Progenitor cell of endocrine pancreas (in vitro differentiated cells): ENCODE data around the gene AP2A2. TPM values are rescaled to one million over a fixed set of nuclear protein-coding genes. Genes with fewer than 3 reads are reported as not detected.

Experiments used
- DNase-seq: peaks from one replicate; pipeline ENCODE4 v3.0.0; 2021; ENCODE audit warnings: low spot score; ENCODE audit not compliant: unreplicated experiment
- H3K27ac Mint-ChIP-seq: 2 replicates; pipeline ENCODE4 v1.8.0; 2021; ENCODE audit warnings: mild to moderate bottlenecking, moderate library complexity, mixed read lengths
- H3K27me3 Mint-ChIP-seq: 2 replicates; pipeline ENCODE4 v1.8.0; 2021; ENCODE audit warnings: mixed read lengths
- H3K36me3 Mint-ChIP-seq: 2 replicates; pipeline ENCODE4 v1.8.0; 2022; ENCODE audit warnings: mixed read lengths; ENCODE audit not compliant: insufficient read depth
- H3K4me1 Mint-ChIP-seq: 2 replicates; pipeline ENCODE4 v1.8.0; 2021; ENCODE audit warnings: low read depth, mixed read lengths
- H3K4me3 Mint-ChIP-seq: 2 replicates; pipeline ENCODE4 v1.8.0; 2021; ENCODE audit warnings: low read depth, mild to moderate bottlenecking, moderate library complexity, mixed read lengths
- H3K9me3 Mint-ChIP-seq: 2 replicates; pipeline ENCODE4 v1.8.0; 2021; ENCODE audit warnings: low read depth, mixed read lengths
- total RNA-seq: library from RNA; stranded (reverse); gene quantifications from 2 replicates; pipeline ENCODE4 v1.2.1, GENCODE V29; 2021
- TF ChIP-seq, protein P1 (sequence below): fragments of 200-600 bp; sonication (generic); IDR thresholded peaks from one replicate; pipeline ENCODE4 v1.5.0; 2021; ENCODE audit warnings: antibody characterized with exemption, mild to moderate bottlenecking; ENCODE audit not compliant: unreplicated experiment

The AP2A2 gene
- total RNA-seq, 1 donor from 2014 or later: 88.8 TPM

DNA sequence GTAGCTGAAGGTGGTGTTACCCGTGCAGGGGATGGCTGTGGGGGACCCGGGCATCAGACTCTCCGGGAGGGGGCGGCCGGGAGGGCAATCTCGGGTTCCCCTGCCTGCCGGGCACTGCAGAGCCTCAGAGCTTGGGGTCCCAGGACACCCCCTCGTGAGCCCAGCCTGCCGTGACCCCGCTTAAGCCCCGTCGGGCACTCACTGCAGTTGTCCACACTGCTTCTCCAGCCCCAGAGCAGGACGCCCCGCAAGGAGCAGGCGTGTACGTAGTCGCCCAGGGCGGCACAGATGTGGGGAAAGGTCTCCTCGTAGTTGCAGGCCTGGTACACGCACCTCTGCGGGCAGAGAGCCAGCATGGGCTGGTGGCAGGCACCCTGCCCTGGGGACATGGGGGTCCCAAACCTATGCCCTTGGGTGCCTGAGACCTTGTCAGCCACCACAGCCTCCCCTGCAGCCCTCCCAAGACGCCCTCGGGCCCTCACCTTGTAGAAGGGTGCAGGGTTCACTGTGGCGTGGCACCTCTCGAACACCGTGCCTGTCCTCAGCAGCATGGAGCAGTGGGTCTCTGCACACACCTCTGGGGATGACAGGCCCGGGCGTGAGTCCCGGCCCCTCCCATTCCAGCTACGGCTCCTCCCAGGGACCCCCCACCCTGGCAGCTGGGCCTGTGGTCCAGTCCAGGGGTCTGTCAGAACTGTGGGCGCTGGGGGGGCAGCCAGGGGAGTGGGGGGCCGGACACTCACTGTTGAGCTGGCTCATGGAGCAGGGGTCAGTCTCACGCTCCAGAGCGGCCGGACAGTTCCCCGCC is 102.0 kb downstream of the AP2A2 start:
- H3K27me3 Mint-ChIP-seq: no peaks in the 10 kb centered on the region
- no peak overlapping the region for H3K4me3 Mint-ChIP-seq

GRCh38 chr11:1028291-1028540 is 102.5 kb downstream of the AP2A2 start:
- no peaks in the 10 kb centered on the region for H3K36me3 Mint-ChIP-seq
- no peaks in the 10 kb centered on the region for H3K9me3 Mint-ChIP-seq
- no peaks in the 10 kb centered on the region for H3K4me1 Mint-ChIP-seq
- DNase-seq: no peak
- no peak overlapping the region for H3K27ac Mint-ChIP-seq
- no peaks in the 10 kb centered on the region for H3K27me3 Mint-ChIP-seq
- H3K4me3 Mint-ChIP-seq: no peak overlapping the region
- TF ChIP-seq, protein P1, sequence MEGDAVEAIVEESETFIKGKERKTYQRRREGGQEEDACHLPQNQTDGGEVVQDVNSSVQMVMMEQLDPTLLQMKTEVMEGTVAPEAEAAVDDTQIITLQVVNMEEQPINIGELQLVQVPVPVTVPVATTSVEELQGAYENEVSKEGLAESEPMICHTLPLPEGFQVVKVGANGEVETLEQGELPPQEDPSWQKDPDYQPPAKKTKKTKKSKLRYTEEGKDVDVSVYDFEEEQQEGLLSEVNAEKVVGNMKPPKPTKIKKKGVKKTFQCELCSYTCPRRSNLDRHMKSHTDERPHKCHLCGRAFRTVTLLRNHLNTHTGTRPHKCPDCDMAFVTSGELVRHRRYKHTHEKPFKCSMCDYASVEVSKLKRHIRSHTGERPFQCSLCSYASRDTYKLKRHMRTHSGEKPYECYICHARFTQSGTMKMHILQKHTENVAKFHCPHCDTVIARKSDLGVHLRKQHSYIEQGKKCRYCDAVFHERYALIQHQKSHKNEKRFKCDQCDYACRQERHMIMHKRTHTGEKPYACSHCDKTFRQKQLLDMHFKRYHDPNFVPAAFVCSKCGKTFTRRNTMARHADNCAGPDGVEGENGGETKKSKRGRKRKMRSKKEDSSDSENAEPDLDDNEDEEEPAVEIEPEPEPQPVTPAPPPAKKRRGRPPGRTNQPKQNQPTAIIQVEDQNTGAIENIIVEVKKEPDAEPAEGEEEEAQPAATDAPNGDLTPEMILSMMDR: no peak

More for the DNA sequence above, 102.0 kb downstream of the AP2A2 start:
- Mint-ChIP-seq H3K4me1 (no peaks in the 10 kb centered on the region), H3K27ac (no peak overlapping the region), H3K36me3 (no peaks in the 10 kb centered on the region), H3K9me3 (no peaks in the 10 kb centered on the region)
- no peak for DNase-seq
- TF ChIP-seq, protein P1: no peak

DNA sequence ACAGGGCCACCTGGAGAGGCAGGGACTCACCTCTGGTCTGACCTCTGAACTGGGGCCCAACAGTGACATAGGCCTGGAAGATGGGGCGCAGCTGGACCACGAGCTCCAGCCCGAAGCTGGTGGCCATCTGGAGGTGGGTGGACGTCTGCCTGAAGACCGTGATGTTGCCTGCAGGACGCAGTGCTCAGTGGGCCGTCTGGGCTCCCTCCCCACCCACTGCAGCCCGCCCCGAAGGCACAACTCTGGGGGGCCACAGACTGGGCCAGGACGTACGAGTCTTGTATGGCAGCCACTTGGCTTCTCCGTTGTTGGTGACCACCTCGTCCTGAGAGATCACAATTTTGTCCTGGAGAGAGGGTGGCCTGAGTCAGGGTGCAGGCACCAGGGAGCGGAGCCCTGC is 102.9 kb downstream of the AP2A2 start:
- Mint-ChIP-seq H3K27me3 (no peaks in the 10 kb centered on the region), H3K9me3 (no peaks in the 10 kb centered on the region), H3K4me1 (no peaks in the 10 kb centered on the region), H3K27ac (no peak overlapping the region), H3K4me3 (no peak overlapping the region), H3K36me3 (no peaks in the 10 kb centered on the region)
- no peak for DNase-seq
- TF ChIP-seq, protein P1: no peak

DNA sequence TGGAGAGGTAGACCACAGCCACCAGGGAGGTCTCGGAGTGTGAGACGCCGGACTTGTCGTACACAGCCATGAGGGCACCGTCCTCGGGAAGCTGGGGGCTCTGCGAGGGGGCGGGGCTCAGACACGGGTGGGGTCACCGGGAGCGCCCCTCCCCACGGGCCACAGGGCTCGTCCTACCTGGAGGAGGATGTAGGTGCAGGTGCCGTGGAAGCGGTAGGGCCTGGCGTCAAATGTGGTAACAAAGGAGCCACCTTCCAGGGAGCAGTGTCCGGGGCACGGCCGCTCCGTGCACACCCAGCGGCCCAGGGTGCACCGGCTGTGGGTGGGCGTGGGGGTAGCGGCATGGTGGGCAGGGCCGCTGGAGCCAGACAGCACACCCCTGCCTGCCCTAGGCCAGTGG is 103.4 kb downstream of the AP2A2 start:
- Mint-ChIP-seq H3K9me3 (no peaks in the 10 kb centered on the region), H3K4me1 (no peaks in the 10 kb centered on the region), H3K27ac (no peak overlapping the region), H3K4me3 (no peak overlapping the region), H3K27me3 (no peaks in the 10 kb centered on the region), H3K36me3 (no peaks in the 10 kb centered on the region)
- no peak for DNase-seq
- TF ChIP-seq, protein P1: no peak

- no peaks in the 10 kb centered on the region for H3K36me3 Mint-ChIP-seq
- H3K27ac Mint-ChIP-seq: no peak overlapping the region
- TF ChIP-seq, protein P1: no peak
These were observed 104.0 kb downstream of the AP2A2 start for GRCh38 chr11:1029654-1030053.

More at GRCh38 chr11:1029654-1030053, 104.0 kb downstream of the AP2A2 start:
- no peak for DNase-seq
- H3K9me3 Mint-ChIP-seq: no peaks in the 10 kb centered on the region
- no peaks in the 10 kb centered on the region for H3K4me1 Mint-ChIP-seq
- H3K4me3 Mint-ChIP-seq: no peak overlapping the region
- H3K27me3 Mint-ChIP-seq: no peaks in the 10 kb centered on the region
